Measurements from ENCODE around the gene MTAP. TPM values are rescaled to one million over a fixed set of nuclear protein-coding genes. Genes with fewer than 3 reads are reported as not detected.

Gene MTAP
- total and polyA plus RNA-seq, 2 donors: 15.2 to 35.3 TPM

GRCh38 chr9:21983561-21983935 is 181.1 kb downstream of the MTAP start:
- Histone ChIP-seq H3K36me3 (ENCODE audit: insufficient read depth) (no peaks in the 10 kb centered on the region), H3K4me1 (ENCODE audit: insufficient read depth) (no peaks in the 10 kb centered on the region), H3K4me3 (ENCODE audit: low read depth, low read length) (no peak overlapping the region), H3K27ac (ENCODE audit: low read depth) (no peak overlapping the region)
- WGBS: 46% methylated on average over 1 of the region's 1 CpG
- no peak for DNase-seq (ENCODE audit: extremely low spot score)

- Histone ChIP-seq H3K36me3 (ENCODE audit: insufficient read depth) (no peaks in the 10 kb centered on the region), H3K4me1 (ENCODE audit: insufficient read depth) (no peaks in the 10 kb centered on the region), H3K4me3 (ENCODE audit: low read depth, low read length) (no peak overlapping the region), H3K27ac (ENCODE audit: low read depth) (no peak overlapping the region)
- DNase-seq (ENCODE audit: extremely low spot score): no peak
Observed at GRCh38 chr9:21984101-21984500, 181.7 kb downstream of the MTAP start.

DNA sequence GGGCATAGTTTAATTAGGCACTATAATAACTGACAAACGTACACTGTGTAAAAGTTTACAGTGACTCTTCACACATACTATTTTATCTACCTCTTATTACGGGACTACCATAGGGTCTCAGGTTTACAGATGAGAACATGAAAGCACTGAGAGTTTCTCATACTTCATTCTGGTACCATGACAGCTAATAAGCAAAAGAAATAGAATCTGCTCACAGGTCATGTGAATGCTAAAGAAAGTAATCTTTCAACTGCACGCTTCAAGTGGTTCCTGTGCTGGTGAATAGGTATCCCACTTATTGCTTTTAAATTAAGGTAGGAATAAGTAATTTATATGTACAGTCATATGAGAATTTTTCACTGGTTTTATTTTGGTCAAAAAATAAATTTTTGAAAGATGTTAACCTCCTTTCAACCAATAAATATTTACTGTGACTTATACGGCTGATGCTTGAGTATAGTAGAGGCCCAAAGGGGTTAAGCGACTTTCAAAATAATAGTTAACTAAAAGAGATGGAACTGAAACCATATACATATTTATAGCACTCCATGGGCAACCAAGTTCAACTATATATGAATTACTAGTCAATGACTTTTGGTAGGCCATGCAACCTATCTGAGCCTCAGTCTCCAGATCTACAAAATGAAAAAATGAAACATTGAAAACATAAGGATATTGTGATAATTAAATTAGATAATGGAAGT is 183.7 kb downstream of the MTAP start:
- no peak for DNase-seq (ENCODE audit: extremely low spot score)
- 66% methylated on average over 5 of the region's 5 CpGs for WGBS
- Histone ChIP-seq H3K4me3 (ENCODE audit: low read depth, low read length) (no peak overlapping the region), H3K36me3 (ENCODE audit: insufficient read depth) (no peaks in the 10 kb centered on the region), H3K4me1 (ENCODE audit: insufficient read depth) (no peaks in the 10 kb centered on the region), H3K27ac (ENCODE audit: low read depth) (no peak overlapping the region)

Other genes with a start within 250 kb of the MTAP start
- 0.85 TPM for gene CDKN2A, start 191.8 kb downstream of the MTAP start, total RNA-seq
- gene CDKN2A, start 191.8 kb downstream of the MTAP start, polyA plus RNA-seq: 1.3 TPM
- 2.2 TPM for gene CDKN2B-AS1, start 192.2 kb downstream of the MTAP start, total RNA-seq
- gene CDKN2B-AS1, start 192.2 kb downstream of the MTAP start, polyA plus RNA-seq: 0.22 TPM
- 1.8 TPM for gene CDKN2B, start 206.7 kb downstream of the MTAP start, total RNA-seq
- 4.2 TPM for gene CDKN2B, start 206.7 kb downstream of the MTAP start, polyA plus RNA-seq

Measured in urinary bladder (tissue), 4 donors.